Chondrocyte (in vitro differentiated cells): ENCODE results near the gene VCAN. TPM values are rescaled to one million over a fixed set of nuclear protein-coding genes. Genes with fewer than 3 reads are reported as not detected.

Experiments
- DNase-seq: peaks from one replicate; pipeline ENCODE4 v3.0.0; 2021; ENCODE audit warnings: mixed read lengths, low spot score
- H3K27ac Mint-ChIP-seq: one replicate; pipeline ENCODE4 v1.8.0; 2021; ENCODE audit warnings: mild to moderate bottlenecking, moderate library complexity, mixed read lengths; ENCODE audit not compliant: unreplicated experiment
- H3K27me3 Mint-ChIP-seq: 2 replicates; pipeline ENCODE4 v1.8.0; 2021; ENCODE audit warnings: low read depth, mixed read lengths
- H3K36me3 Mint-ChIP-seq: 2 replicates; pipeline ENCODE4 v1.8.0; 2021; ENCODE audit warnings: low read depth, mixed read lengths
- H3K4me1 Mint-ChIP-seq: 2 replicates; pipeline ENCODE4 v1.8.0; 2021; ENCODE audit warnings: low read depth, mild to moderate bottlenecking, mixed read lengths
- H3K4me3 Mint-ChIP-seq: one replicate; pipeline ENCODE4 v1.8.0; 2021; ENCODE audit warnings: mild to moderate bottlenecking, moderate library complexity, mixed read lengths; ENCODE audit not compliant: unreplicated experiment
- H3K9me3 Mint-ChIP-seq: 2 replicates; pipeline ENCODE4 v1.8.0; 2021; ENCODE audit warnings: low read depth, mixed read lengths
- CTCF ChIP-seq: fragments of 200-600 bp; sonication (generic); IDR thresholded peaks from 2 replicates; pipeline ENCODE4 v1.5.0; 2021; ENCODE audit warnings: antibody characterized with exemption, mild to moderate bottlenecking, moderate library complexity
- total RNA-seq: library from RNA; stranded (reverse); gene quantifications from 3 replicates; pipeline ENCODE4 v1.2.1, GENCODE V29; 2021

The VCAN gene
- total RNA-seq, 1 donor from 2014 or later, result 710 TPM

- Mint-ChIP-seq H3K4me1 (peaks cover 79% of the 10 kb centered on the region), H3K4me3 (no peak overlapping the region), H3K36me3 (peaks cover 34% of the 10 kb centered on the region)
Measured at GRCh38 chr5:83562071-83562606, 90.6 kb downstream of the VCAN start.

GRCh38 chr5:83562791-83563557 lies 91.4 kb downstream of the VCAN start:
- Mint-ChIP-seq H3K27me3 (no peaks in the 10 kb centered on the region), H3K27ac (peak overlapping the region; percentile 43), H3K4me1 (peaks cover 84% of the 10 kb centered on the region), H3K9me3 (no peaks in the 10 kb centered on the region), H3K4me3 (no peak overlapping the region), H3K36me3 (peaks cover 31% of the 10 kb centered on the region)
- no peak for DNase-seq
- no peak for TF ChIP-seq CTCF

More at GRCh38 chr5:83562071-83562606, 90.6 kb downstream of the VCAN start:
- H3K27me3 Mint-ChIP-seq, result no peaks in the 10 kb centered on the region
- no peak for TF ChIP-seq CTCF
- H3K9me3 Mint-ChIP-seq, result no peaks in the 10 kb centered on the region
- DNase-seq, result no peak
- H3K27ac Mint-ChIP-seq, result peak overlapping the region; percentile 10

- H3K36me3 Mint-ChIP-seq, result peaks cover 28% of the 10 kb centered on the region
- H3K27me3 Mint-ChIP-seq, result no peaks in the 10 kb centered on the region
- H3K27ac Mint-ChIP-seq, result peak overlapping the region; percentile 34
- no peak overlapping the region for H3K4me3 Mint-ChIP-seq
- peaks cover 86% of the 10 kb centered on the region for H3K4me1 Mint-ChIP-seq
- H3K9me3 Mint-ChIP-seq, result no peaks in the 10 kb centered on the region
- no peak for TF ChIP-seq CTCF
- no peak for DNase-seq
Measured at GRCh38 chr5:83563631-83564030, 92.1 kb downstream of the VCAN start.

- Mint-ChIP-seq H3K27me3 (no peaks in the 10 kb centered on the region), H3K4me1 (peaks cover 83% of the 10 kb centered on the region), H3K36me3 (peaks cover 27% of the 10 kb centered on the region), H3K4me3 (no peak overlapping the region), H3K9me3 (no peaks in the 10 kb centered on the region), H3K27ac (peak overlapping the region; percentile 41)
- peak; percentile 90 for TF ChIP-seq CTCF
- no peak for DNase-seq
Measured at GRCh38 chr5:83564069-83564749, 92.7 kb downstream of the VCAN start.

- no peak for TF ChIP-seq CTCF
- Mint-ChIP-seq H3K36me3 (peaks cover 31% of the 10 kb centered on the region), H3K27ac (peak overlapping the region; percentile 76), H3K27me3 (no peaks in the 10 kb centered on the region), H3K9me3 (no peaks in the 10 kb centered on the region), H3K4me3 (no peak overlapping the region), H3K4me1 (peaks cover 69% of the 10 kb centered on the region)
- no peak for DNase-seq
Measured at GRCh38 chr5:83567741-83568140, 96.2 kb downstream of the VCAN start.
